Neuron (in vitro differentiated cells): ENCODE measurements around the gene KCNB1.
"Not testable (repeated sequence)": the region's sequence is repeated elsewhere in the genome, so short reads cannot be mapped to it uniquely, and the experiment has no call there.

Experiments used
- H2AFZ ChIP-seq: one replicate; pipeline ENCODE4 v1.6.1; 2013; ENCODE audit warnings: low read depth, mild to moderate bottlenecking, inconsistent platforms, low read length, moderate library complexity
- H3K27me3 ChIP-seq: one replicate; pipeline ENCODE4 v1.6.1; 2013; ENCODE audit warnings: low read length; ENCODE audit not compliant: insufficient read depth
- H3K36me3 ChIP-seq: one replicate; pipeline ENCODE4 v1.6.1; 2013; ENCODE audit warnings: low read length; ENCODE audit not compliant: insufficient read depth
- H3K4me1 ChIP-seq: one replicate; pipeline ENCODE4 v1.6.1; 2013; ENCODE audit warnings: low read length; ENCODE audit not compliant: insufficient read depth
- H3K4me3 ChIP-seq: 2 replicates; pipeline ENCODE4 v1.5.1; 2013; ENCODE audit warnings: mild to moderate bottlenecking, low read length, moderate library complexity
- H3K9me3 ChIP-seq: one replicate; pipeline ENCODE4 v1.6.1; 2013; ENCODE audit warnings: low read length

Gene KCNB1

GRCh38 chr20:49417843-49418555, 64.5 kb downstream of the KCNB1 start:
- H3K27me3 ChIP-seq = no peaks in the 10 kb centered on the region
- H3K36me3 ChIP-seq = no peaks in the 10 kb centered on the region
- no peak overlapping the region for H3K4me3 ChIP-seq
- H3K9me3 ChIP-seq = peaks cover under 1% of the 10 kb centered on the region
- no peaks in the 10 kb centered on the region for H3K4me1 ChIP-seq
- H2AFZ ChIP-seq = no peak overlapping the region

- Histone ChIP-seq H3K4me3 (no peak overlapping the region), H2AFZ (no peak overlapping the region), H3K36me3 (no peaks in the 10 kb centered on the region), H3K9me3 (no peaks in the 10 kb centered on the region), H3K4me1 (peaks cover 6% of the 10 kb centered on the region), H3K27me3 (no peaks in the 10 kb centered on the region)
These were observed 66.8 kb downstream of the KCNB1 start for GRCh38 chr20:49415668-49416044.

DNA sequence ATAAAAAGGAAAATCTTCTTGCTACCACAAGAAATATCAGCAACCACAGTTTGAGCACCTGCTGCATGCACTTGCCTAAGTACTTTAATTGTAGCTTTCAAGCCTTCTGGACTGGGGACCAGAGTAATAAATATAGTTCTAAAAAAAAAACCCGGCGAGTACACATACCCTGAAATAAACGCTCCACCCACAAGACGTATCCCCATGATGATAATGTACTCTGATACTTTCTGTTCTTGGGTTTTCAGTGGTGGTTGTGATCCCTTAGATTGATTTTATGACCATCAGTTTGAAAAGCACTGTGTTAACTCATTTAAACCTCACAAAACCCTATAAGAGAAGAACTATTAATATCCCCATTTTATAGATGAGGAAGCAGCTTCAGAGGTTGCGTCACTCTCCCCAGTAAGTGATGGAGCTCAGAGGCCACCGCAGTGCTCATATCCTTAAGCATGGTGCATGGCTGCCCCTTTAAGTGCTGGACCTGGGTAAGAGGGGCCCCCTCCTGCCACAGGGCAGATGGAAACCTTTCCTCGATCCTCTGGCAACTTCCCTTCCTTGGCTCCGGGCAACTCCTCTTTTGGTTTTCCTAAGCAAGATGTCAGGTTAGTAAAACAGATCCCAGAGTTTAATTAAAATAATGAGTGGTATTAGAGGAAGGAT, 67.3 kb downstream of the KCNB1 start:
- Histone ChIP-seq H3K27me3 (no peaks in the 10 kb centered on the region), H2AFZ (no peak overlapping the region), H3K4me3 (no peak overlapping the region), H3K36me3 (no peaks in the 10 kb centered on the region), H3K9me3 (no peaks in the 10 kb centered on the region), H3K4me1 (peaks cover 6% of the 10 kb centered on the region)

DNA sequence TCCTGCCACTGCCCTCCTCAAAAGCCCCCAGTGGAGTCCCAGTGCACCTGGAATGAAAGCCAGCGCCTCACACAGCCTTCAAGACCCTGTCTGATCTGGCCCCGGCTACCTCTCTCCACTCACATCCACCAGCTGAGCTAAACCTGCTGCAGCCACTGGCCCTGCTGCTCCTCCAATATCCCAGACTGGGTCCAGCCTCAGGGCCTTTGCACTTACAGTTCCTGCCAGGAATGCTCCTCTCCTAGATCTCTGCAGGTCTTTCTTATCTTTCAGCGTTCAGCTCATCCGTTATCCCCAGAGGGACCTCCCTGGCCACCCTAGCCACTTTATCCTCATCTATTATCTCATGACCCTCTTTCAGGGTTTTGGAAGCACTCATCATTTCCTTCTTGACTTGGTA, 68.8 kb downstream of the KCNB1 start:
- Histone ChIP-seq H3K9me3 (no peaks in the 10 kb centered on the region), H3K27me3 (no peaks in the 10 kb centered on the region), H3K4me3 (no peak overlapping the region), H3K36me3 (no peaks in the 10 kb centered on the region), H3K4me1 (peaks cover 6% of the 10 kb centered on the region), H2AFZ (no peak overlapping the region)

GRCh38 chr20:49412953-49413352, 69.5 kb downstream of the KCNB1 start:
- H3K36me3 ChIP-seq = no peaks in the 10 kb centered on the region
- no peaks in the 10 kb centered on the region for H3K27me3 ChIP-seq
- peaks cover 6% of the 10 kb centered on the region for H3K4me1 ChIP-seq
- no peak overlapping the region for H2AFZ ChIP-seq
- H3K4me3 ChIP-seq = no peak overlapping the region
- no peaks in the 10 kb centered on the region for H3K9me3 ChIP-seq

GRCh38 chr20:49412254-49412653, 70.2 kb downstream of the KCNB1 start:
- H3K27me3 ChIP-seq = no peaks in the 10 kb centered on the region

DNA sequence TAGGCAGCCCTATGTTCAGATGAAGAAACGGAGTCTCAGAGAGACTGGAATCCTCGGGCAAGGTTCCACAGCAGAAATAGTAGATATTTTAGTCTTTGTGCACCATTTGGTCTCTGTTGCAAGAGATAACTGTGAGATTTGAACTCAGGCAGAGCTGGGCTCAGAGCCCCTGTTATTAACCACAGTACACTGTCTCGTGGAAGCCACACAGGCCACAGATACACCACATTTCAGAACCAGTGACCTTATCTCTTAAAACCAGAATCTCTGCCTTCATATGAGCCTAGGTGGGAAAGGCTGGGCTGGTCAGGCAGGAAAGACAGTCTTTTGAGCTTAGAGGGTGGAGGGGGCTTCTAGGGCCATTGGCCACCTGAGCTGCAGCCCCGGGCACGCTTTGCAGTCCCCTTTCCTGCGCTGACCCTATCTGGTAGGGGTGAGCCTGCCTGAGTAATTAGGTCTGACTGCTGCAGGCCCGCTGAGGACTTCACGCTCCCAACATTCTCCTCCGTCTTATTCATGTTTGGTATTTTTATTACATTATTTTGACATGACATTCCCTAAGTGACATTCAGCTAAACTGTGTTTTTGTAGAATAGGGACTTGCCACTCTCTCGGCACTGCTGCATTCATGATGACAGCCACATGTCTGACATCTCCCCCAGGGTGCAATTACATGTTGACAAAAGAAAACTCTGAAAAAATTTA, 71.1 kb downstream of the KCNB1 start:
- no peaks in the 10 kb centered on the region for H3K27me3 ChIP-seq

More at GRCh38 chr20:49412254-49412653, 70.2 kb downstream of the KCNB1 start:
- H3K36me3 ChIP-seq = no peaks in the 10 kb centered on the region
- H3K4me1 ChIP-seq = peaks cover 6% of the 10 kb centered on the region
- H3K4me3 ChIP-seq = no peak overlapping the region
- no peak overlapping the region for H2AFZ ChIP-seq
- no peaks in the 10 kb centered on the region for H3K9me3 ChIP-seq

DNA sequence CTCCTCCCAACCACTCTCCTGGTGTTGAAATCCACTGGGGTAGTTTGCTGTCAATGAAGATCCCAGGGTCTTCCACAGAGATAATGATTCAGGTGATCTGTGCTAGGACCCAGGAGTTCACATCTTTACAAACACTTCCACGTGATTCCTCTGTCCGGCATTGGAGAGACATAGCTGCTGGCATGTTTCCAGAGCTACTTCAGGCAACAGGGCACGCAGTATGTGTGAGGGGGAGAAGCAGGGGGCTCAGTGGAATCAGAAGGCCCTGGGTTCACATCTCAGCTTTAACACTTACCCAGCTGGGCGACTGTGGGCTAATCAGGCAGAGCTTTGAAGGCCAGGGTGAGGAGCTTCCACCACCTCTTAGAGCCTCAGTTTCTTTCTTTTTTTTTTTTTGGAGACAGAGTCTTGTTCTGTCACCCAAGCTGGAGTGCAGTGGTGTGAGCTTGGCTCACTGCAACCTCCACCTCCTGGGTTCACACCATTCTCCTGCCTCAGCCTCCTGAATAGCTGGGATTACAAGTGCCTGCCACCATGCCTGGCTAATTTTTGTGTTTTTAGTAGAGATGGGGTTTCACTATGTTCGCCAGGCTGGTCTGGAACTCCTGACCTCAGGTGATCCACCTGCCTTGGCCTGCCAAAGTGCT, 72.4 kb downstream of the KCNB1 start:
- H3K9me3 ChIP-seq, H3K4me3 ChIP-seq, H3K27me3 ChIP-seq, H3K36me3 ChIP-seq, H2AFZ ChIP-seq, H3K4me1 ChIP-seq: not testable (repeated sequence)

More for the DNA sequence above, 71.1 kb downstream of the KCNB1 start:
- H2AFZ ChIP-seq = no peak overlapping the region
- H3K36me3 ChIP-seq = no peaks in the 10 kb centered on the region
- peaks cover 6% of the 10 kb centered on the region for H3K4me1 ChIP-seq
- H3K9me3 ChIP-seq = no peaks in the 10 kb centered on the region
- H3K4me3 ChIP-seq = no peak overlapping the region

DNA sequence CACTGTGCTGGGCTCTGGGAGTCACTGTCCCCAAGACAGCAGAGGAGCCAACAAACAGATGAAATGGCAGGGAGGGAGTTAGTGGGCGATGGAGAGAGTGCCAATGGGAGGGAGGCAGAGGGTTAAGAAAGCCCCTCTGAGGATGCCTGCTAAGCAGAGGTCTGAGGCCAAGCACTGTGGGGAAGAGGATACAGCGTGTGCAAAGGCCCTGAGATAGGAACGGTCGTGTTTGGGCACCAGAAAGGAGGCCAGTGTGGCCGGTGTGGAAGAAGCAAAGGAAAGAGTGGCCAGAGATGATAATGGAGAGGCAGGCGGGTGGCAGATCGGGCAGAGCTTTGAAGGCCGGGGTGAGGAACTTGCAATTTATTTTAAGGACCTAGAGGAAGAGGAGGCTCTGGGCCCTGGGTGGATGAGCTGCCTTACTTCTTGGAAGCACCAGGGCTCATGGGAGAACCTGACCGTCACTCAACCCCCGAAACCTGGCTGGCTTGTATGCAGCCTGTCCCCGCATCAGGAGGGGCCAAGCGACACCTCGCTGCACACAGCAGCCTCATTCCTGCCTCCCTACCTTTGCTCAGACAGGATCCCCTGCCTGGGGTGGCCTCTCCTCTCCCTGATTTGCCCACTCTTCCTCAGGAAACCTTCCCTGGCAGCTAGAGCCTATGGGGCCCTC, 73.0 kb downstream of the KCNB1 start:
- H3K4me1 ChIP-seq = peaks cover 6% of the 10 kb centered on the region
- no peaks in the 10 kb centered on the region for H3K9me3 ChIP-seq
- H3K36me3 ChIP-seq = no peaks in the 10 kb centered on the region
- no peaks in the 10 kb centered on the region for H3K27me3 ChIP-seq
- H3K4me3 ChIP-seq = no peak overlapping the region
- H2AFZ ChIP-seq = no peak overlapping the region

DNA sequence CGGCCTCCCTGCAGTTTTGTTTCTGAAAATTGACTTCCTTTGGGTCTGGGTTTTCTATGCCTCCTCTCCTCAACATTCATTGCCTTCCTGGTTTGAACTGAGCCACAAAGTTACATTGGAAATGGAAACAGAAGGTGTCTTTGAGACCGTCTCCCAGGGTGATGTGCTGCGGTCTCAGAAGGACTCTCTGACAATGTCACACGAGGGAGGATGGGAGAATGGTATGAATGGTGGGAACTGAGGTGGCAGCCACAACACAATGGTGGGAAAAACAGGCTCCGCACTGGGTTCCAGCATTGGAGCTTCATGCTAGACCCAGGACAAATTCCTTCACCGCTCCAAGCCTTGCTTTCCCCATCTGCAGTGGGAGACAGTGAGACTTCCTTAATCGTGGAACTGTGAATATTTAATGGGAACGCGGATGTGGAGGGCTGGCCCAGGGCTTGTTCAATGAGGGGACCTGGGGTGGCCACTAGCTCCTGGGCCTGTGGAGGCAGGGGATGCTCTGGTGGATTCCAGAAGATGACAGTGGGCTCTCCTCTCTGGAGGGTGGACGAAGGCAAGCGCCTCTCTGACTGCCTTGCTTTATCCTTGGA, 73.9 kb downstream of the KCNB1 start:
- Histone ChIP-seq H3K36me3 (no peaks in the 10 kb centered on the region), H2AFZ (no peak overlapping the region), H3K27me3 (no peaks in the 10 kb centered on the region), H3K4me1 (peaks cover 6% of the 10 kb centered on the region), H3K4me3 (no peak overlapping the region), H3K9me3 (no peaks in the 10 kb centered on the region)

DNA sequence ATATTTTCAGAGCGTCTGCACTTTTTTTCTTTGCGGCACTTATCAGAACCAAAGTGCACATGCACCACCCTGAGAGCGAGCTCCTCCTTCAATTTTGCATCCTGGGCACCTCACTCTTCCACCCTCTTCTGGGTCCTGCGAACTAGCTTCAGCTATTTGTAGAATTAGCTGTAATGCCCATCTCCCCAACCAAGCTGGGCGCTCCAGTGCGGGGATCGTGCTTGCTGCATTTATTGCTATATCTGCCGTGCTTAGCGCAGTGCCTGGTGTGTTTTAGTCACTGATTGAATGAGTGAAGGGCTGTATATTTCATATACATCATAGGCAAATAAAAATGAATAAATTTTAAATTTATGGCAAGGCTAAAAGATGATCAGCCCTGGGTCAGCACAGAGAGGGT, 75.8 kb downstream of the KCNB1 start:
- H3K36me3 ChIP-seq = no peaks in the 10 kb centered on the region
- H3K4me1 ChIP-seq = peaks cover 5% of the 10 kb centered on the region
- H3K9me3 ChIP-seq = no peaks in the 10 kb centered on the region
- no peak overlapping the region for H2AFZ ChIP-seq
- no peaks in the 10 kb centered on the region for H3K27me3 ChIP-seq
- no peak overlapping the region for H3K4me3 ChIP-seq

GRCh38 chr20:49405696-49406095, 76.8 kb downstream of the KCNB1 start:
- no peaks in the 10 kb centered on the region for H3K9me3 ChIP-seq
- H3K27me3 ChIP-seq = no peaks in the 10 kb centered on the region
- H3K36me3 ChIP-seq = no peaks in the 10 kb centered on the region
- no peaks in the 10 kb centered on the region for H3K4me1 ChIP-seq
- no peak overlapping the region for H3K4me3 ChIP-seq
- no peak overlapping the region for H2AFZ ChIP-seq
